Measurements from ENCODE around the gene SPINK9. TPM values are rescaled to one million over a fixed set of nuclear protein-coding genes. Genes with fewer than 3 reads are reported as not detected.

The SPINK9 gene
- total RNA-seq, 1 experiment from 2014 or later, result not detected

DNA sequence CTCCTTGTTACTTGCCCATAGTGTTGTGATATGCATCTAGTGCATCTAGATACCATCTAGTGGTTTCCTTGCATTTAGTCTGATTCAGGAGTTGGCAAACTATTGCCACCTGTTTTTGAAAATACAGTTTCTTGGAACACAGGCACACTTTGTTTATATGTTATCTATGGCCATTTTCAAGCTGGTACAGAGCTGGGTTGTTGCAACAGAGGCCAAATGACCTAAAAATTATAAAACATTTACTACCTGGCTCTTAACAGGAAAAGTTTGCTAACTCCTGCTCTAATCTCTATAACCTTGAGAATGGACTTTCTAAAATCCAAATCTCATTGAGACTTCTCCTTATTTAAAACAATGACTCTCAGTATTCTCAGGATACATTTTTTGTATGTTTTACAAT, 29.0 kb downstream of the SPINK9 start:
- DNase-seq, result no peak
- H3K18ac ChIP-seq (ENCODE audit: insufficient read length, low read depth, low read length), result no peak overlapping the region
- H2BK120ac ChIP-seq (ENCODE audit: low read depth, low read length, poor library complexity, severe bottlenecking), result no peak overlapping the region
- no peaks in the 10 kb centered on the region for H3K79me2 ChIP-seq (ENCODE audit: insufficient read depth, low read length)
- H2BK12ac ChIP-seq (ENCODE audit: insufficient read length, low read depth, low read length), result no peak overlapping the region
- no peak overlapping the region for H4K5ac ChIP-seq (ENCODE audit: insufficient read length, low read depth, low read length)
- no peak overlapping the region for H2BK15ac ChIP-seq (ENCODE audit: low read depth, low read length)
- H4K8ac ChIP-seq (replicated peaks; ENCODE audit: insufficient read length, low read depth, low read length), result no peak overlapping the region
- no peak overlapping the region for H3K27ac Mint-ChIP-seq
- no peak overlapping the region for H4K91ac ChIP-seq (ENCODE audit: insufficient read length, low read depth, low read length)
- H3K36me3 Mint-ChIP-seq (ENCODE audit: insufficient read depth in 1 of 3, low read depth in 3 of 3), result peaks cover 0 to 10% (median 0%) of the 10 kb centered on the region in 3 experiments; a peak in 3 of 7 replicates
- H3K4me1 ChIP-seq (ENCODE audit: insufficient read depth, low read length), result no peaks in the 10 kb centered on the region
- H3K9me3 Mint-ChIP-seq, result peaks cover 6 to 8% of the 10 kb centered on the region in 2 experiments; a peak in 3 of 5 replicates
- no peak overlapping the region for H3K56ac ChIP-seq (ENCODE audit: insufficient read length, low read depth, low read length)
- no peak overlapping the region for H2AK5ac ChIP-seq (ENCODE audit: insufficient read length, low read length)
- no peaks in the 10 kb centered on the region for H3K79me1 ChIP-seq (ENCODE audit: insufficient read depth, low read depth, low read length, poor library complexity, severe bottlenecking)
- no peak overlapping the region for H2BK5ac ChIP-seq (ENCODE audit: insufficient read length, low read length)
- H3K4me1 Mint-ChIP-seq, result no peaks in the 10 kb centered on the region
- H3K4ac ChIP-seq (ENCODE audit: low read depth, low read length), result no peak overlapping the region
- no peak overlapping the region for H2AFZ ChIP-seq (ENCODE audit: low read length)
- H4K20me1 ChIP-seq (ENCODE audit: control insufficient read depth, insufficient read depth, insufficient read length), result no peaks in the 10 kb centered on the region
- no peaks in the 10 kb centered on the region for H3K23me2 ChIP-seq (ENCODE audit: insufficient read length, low read depth, low read length, poor library complexity, severe bottlenecking)
- no peak for TF ChIP-seq CTCF (conservative IDR thresholded peaks at IDR 0.05)
- no peak overlapping the region for H3K9ac ChIP-seq (ENCODE audit: extremely low read depth, insufficient read length, low read length)
- no peak overlapping the region for H3T11ph ChIP-seq (ENCODE audit: low read length)
- H3K27me3 ChIP-seq (ENCODE audit: insufficient read depth, low read length), result no peaks in the 10 kb centered on the region
- no peak overlapping the region for H3K4me3 Mint-ChIP-seq
- no peak overlapping the region for H3K27ac ChIP-seq (ENCODE audit: insufficient read length, low read depth, low read length)
- H3K14ac ChIP-seq (ENCODE audit: insufficient read depth, low read length), result no peak overlapping the region
- H3K4me2 ChIP-seq (ENCODE audit: insufficient read depth, insufficient read length, low read length), result no peak overlapping the region
- H2BK20ac ChIP-seq (ENCODE audit: low read depth, low read length, poor library complexity, severe bottlenecking), result no peak overlapping the region
- H3K9me3 ChIP-seq (ENCODE audit: control insufficient read depth, low read depth, low read length), result no peaks in the 10 kb centered on the region
- no peak overlapping the region for H3K23ac ChIP-seq (ENCODE audit: insufficient read length, low read depth, low read length)
- peaks cover 2% of the 10 kb centered on the region; the same call in 1 of the 2 replicates for H3K27me3 Mint-ChIP-seq (ENCODE audit: low read depth)

Measured in H9 (cell line).